Measurements from ENCODE around the gene ZNF800.
"Not testable (repeated sequence)": the region's sequence is repeated elsewhere in the genome, so short reads cannot be mapped to it uniquely, and the experiment has no call there.

The ZNF800 gene

GRCh38 chr7:127392566-127393367 is at the start of gene ZNF800:
Gene ZNF800 (minus strand): TSS chr7:127392708. CDS start chr7:127391557, 1,151 bp downstream.
- peak within 1 kb of the TSS; percentile 72 for H3K4me3 ChIP-seq (ENCODE audit: low read depth, low read length)
- no peak for TF ChIP-seq CTCF (IDR thresholded peaks at IDR 0.05; ENCODE audit: borderline replicate concordance, insufficient read depth, low read depth, low read length)

- no peak for TF ChIP-seq CTCF (IDR thresholded peaks at IDR 0.05; ENCODE audit: borderline replicate concordance, insufficient read depth, low read depth, low read length)
- no peak overlapping the region for H3K4me3 ChIP-seq (ENCODE audit: low read depth, low read length)
Observed at GRCh38 chr7:127440206-127440605, 47.7 kb upstream of the ZNF800 start.

- TF ChIP-seq CTCF (IDR thresholded peaks at IDR 0.05; ENCODE audit: borderline replicate concordance, insufficient read depth, low read depth, low read length) = no peak
Observed at GRCh38 chr7:127438836-127439235, 46.3 kb upstream of the ZNF800 start.

GRCh38 chr7:127437837-127438236 is 45.3 kb upstream of the ZNF800 start:
- no peak overlapping the region for H3K4me3 ChIP-seq (ENCODE audit: low read depth, low read length)
- TF ChIP-seq CTCF (IDR thresholded peaks at IDR 0.05; ENCODE audit: borderline replicate concordance, insufficient read depth, low read depth, low read length) = no peak

More at GRCh38 chr7:127438836-127439235, 46.3 kb upstream of the ZNF800 start:
- no peak overlapping the region for H3K4me3 ChIP-seq (ENCODE audit: low read depth, low read length)

GRCh38 chr7:127437241-127437640 is 44.7 kb upstream of the ZNF800 start:
- no peak for TF ChIP-seq CTCF (IDR thresholded peaks at IDR 0.05; ENCODE audit: borderline replicate concordance, insufficient read depth, low read depth, low read length)
- H3K4me3 ChIP-seq (ENCODE audit: low read depth, low read length) = no peak overlapping the region

GRCh38 chr7:127429281-127429680 is 36.8 kb upstream of the ZNF800 start:
- H3K4me3 ChIP-seq (ENCODE audit: low read depth, low read length) = not testable (repeated sequence)

GRCh38 chr7:127419196-127419595 is 26.7 kb upstream of the ZNF800 start:
- TF ChIP-seq CTCF (IDR thresholded peaks at IDR 0.05; ENCODE audit: borderline replicate concordance, insufficient read depth, low read depth, low read length) = no peak
- H3K4me3 ChIP-seq (ENCODE audit: low read depth, low read length) = no peak overlapping the region
